A549 treated with CpdA at 1 μM for 4 hours (cell line): ENCODE results near the gene NMNAT1. TPM values are rescaled to one million over a fixed set of nuclear protein-coding genes. Genes with fewer than 3 reads are reported as not detected.

Experiments used
- total RNA-seq: library from RNA; stranded (reverse); fragments of 200-300 nt; extraction: Qiagen RNA extraction; gene quantifications from 5 replicates; pipeline ENCODE4 v1.2.3, GENCODE V29; 2022; ENCODE audit warnings: low read depth

Gene NMNAT1
- 2.3 to 2.8 TPM (median 2.6 TPM) in 5 replicates for total RNA-seq

DNA sequence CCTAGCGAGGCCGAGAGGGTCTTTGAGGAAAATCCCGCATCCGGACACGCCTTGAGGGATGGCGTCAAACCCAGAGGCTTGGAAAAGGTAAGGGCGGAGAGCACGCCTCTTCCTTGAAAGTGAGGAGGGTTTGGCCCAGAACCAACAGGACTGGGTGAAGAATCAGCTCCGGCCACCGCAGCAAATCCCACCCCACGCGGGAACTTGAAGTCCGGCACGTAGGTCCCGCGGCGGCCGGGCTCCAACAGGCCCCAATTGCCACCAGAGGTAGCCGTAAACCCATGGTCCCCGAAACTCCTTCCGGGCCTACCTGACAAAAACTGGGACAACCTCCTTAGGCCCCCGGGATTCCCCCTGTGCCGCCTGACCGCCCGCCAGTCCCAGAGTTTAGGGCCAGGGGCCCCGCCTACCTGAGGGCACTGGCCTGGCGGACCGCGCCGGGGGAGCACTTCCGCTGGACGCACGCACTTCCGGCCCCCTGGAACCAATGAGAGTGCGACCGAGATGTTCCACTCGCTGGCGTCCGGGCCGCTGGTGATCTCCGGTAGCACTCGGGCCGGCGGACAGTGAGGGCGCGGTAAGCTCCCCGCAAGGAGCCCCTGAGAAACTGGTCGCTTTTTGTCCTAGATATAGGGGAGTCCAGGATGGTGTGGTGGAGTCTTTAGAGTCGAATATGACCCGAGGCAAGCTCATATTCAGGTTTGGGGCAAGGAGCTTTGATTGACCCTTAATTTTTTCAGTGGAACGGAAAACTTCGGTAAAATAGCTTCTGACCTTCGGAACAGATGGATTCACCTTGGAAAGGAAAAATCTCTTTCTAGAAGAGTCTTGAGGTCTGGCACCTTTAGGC lies at the start of gene NMNAT1, which contains the start of gene LZIC:
NMNAT1 (plus strand) TSS at position 537 of the 850 bp plus-strand sequence. CDS start 28,599 bp downstream, outside the sequence.
LZIC (minus strand) TSS at position 453 of the 850 bp plus-strand sequence. CDS start 6,772 bp downstream, outside the sequence.

DNA sequence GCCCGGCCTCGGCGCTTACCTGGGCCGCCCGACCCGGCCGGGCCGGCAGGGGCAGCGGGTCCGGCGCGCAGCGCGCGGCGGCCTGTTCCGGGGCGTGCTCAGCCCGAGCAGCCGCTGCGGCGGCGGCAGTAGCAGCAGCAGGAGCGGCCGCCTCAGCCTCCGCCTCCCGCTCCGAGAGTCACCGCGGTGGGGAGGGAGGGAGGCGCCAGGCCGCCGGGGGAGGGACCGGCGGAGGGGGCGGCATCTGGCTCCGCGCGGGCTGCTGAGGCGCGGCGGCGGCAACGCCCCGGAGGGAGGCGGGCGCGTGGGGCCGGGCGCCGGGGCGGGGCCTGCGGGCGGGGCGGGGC lies 33.2 kb upstream of the NMNAT1 start, which contains the start of gene CTNNBIP1:
CTNNBIP1 (minus strand) TSS at position 194 of the 347 bp plus-strand sequence. CDS start 38,205 bp downstream, outside the sequence.

DNA sequence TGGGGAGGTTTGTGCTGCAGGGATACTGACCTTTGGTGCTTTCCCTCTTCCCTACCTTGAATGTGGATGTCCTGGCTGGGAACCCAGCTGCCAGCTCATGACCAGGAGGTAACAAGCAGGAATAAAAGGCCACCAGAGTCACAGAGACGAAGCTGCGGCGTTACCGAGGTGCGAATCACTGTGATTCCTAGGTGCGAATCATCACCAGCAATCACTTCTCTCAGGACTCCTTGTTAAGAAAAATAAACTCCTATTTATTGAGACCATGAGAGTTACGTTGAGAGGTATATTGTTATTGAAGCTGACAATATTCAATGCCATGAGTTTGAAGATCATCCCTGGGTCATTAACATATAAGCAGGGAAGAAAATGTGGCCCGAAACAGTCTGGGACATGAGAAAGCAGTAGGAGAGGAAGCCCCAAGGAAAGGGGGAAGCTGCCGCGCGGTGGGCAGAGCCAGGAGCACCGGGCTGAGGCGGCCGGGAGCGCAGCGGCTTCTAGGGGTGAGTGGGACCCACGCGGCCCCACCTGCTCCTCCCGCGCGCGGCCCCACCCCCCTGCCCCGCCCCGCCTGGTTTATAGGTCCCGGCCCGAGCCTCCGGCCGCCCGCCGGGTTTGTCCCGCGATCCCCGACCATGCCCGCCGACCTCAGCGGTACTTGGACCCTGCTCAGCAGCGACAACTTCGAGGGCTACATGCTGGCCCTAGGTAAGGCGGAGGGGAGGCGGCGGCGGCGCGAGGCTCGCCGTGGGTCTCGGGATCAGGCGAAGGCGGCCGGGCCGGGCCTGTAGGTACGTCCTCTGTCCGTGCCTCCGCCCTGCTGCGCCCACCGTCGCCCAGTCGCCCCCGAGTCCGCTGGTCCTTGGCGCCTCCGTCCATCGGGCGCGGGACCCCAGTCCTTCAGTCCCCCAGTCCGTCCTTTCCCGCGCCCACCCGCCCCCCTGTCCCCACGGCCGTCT lies 53.6 kb downstream of the NMNAT1 start, which contains the start of gene RBP7:
RBP7 (plus strand) TSS at position 605 of the 959 bp plus-strand sequence; CDS start at position 636, 31 bp downstream.

DNA sequence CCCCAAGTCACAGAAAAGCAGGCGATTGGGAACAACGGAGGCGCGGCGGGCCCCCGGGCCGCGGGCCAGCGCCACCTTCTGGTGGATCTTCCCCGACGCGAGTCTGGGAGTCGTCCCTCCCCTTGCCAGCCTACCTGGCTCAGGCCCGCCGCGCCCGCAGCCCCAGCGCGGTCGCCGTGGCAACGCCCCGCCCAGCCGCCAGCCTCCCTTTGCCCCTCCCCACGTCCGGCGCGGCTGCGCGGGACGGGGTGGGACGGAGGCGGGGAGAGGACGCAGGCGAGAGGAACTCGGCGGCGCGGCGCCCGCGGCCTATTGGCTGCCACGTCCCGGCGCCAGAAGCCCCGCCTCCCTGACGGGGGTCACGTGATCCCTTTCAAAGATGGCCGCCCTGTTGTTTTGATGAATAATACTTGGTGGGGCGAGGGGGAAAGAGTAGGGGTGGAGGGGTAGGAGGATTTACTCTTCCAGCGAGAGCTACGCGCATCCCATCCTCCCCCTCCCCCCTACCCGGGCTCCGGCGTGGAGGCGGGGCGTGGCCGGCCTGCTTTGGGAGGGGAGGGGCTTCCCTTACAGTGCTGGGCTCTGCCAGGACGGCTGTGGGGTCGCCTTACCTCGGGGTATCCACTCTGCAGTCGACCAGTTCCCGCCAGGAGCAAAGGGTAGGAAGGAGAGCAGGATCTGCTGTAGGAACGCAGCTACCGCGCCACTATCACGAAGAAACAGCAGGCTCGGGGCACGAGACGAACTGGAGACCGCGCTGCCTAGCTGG lies 89.5 kb downstream of the NMNAT1 start, which contains the start of gene UBE4B:
UBE4B (plus strand) TSS at position 369 of the 769 bp plus-strand sequence. CDS start 713 bp downstream, outside the sequence.

Other genes with a start within 250 kb of the NMNAT1 start
- gene CLSTN1, start 119.5 kb upstream of the NMNAT1 start, total RNA-seq = 61.4 to 73.9 TPM (median 65.5 TPM) in 5 replicates
- gene CTNNBIP1, start 33.2 kb upstream of the NMNAT1 start, total RNA-seq = 6.4 to 10.7 TPM (median 9.1 TPM) in 5 replicates
- gene LZIC, start 84 bp upstream of the NMNAT1 start, total RNA-seq = 21.1 to 31.5 TPM (median 22.9 TPM) in 5 replicates
- gene RBP7, start 53.8 kb downstream of the NMNAT1 start, total RNA-seq = 5.5 to 7.3 TPM (median 5.7 TPM) in 5 replicates
- gene UBE4B, start 89.5 kb downstream of the NMNAT1 start, total RNA-seq = 12.3 to 15.5 TPM (median 14.9 TPM) in 5 replicates